GM21526 (cell line): ENCODE measurements around the gene TPM1.
"Not testable (repeated sequence)": the region's sequence is repeated elsewhere in the genome, so short reads cannot be mapped to it uniquely, and the experiment has no call there.

ENCODE experiments used
- ATAC-seq: cut with Tn5 transposase; IDR thresholded peaks from one replicate; pipeline ENCODE4 v1.9.1; 2021; ENCODE audit warnings: moderate library complexity; ENCODE audit not compliant: unreplicated experiment, low FRiP score

The TPM1 gene

DNA sequence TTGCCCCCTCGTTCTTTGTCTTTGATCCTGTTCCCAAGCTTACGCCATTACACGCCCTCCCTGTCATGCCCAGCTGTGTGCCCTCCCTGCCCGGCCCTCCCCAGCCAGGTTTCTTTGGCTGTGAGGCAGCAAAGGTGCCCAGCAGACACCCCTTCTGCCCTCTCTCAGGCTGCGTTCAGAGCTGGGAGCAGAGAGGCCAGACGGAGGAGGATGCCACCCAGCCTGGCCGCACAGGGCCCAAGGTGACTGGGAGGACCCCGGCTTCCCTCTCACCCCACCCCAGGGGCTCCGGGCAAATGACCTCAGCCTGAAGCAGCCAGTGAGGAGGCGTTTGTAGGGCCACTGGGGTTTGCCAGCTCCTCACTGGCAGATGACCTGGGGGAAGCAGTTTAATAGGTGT is 48.3 kb downstream of the TPM1 start:
- no peak for ATAC-seq

GRCh38 chr15:63091679-63092446 is 49.3 kb downstream of the TPM1 start:
- ATAC-seq = no peak

- ATAC-seq = no peak
These were observed 51.1 kb downstream of the TPM1 start for GRCh38 chr15:63093486-63094205.

GRCh38 chr15:63094495-63094931 is 52.0 kb downstream of the TPM1 start:
- no peak for ATAC-seq

DNA sequence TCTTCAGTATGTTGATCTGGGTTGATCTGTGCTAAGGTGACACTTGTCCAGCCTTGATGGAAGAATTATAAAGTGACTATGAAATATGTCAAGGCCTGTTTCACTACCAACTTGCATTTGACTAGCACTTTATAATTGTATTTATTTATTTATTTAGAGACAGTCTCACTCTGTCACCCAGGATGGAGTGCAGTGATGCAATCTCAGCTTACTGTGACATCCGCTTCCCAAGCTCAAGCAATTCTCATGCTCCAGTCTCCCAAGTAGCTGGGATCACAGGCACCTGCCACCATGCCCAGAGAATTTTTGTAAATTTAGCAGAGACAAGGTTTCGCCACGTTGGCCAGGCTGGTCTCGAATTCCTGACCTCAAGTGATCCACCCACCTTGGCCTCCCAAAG is 53.6 kb downstream of the TPM1 start:
- ATAC-seq = no peak

GRCh38 chr15:63098901-63099300 is 56.4 kb downstream of the TPM1 start:
- not testable (repeated sequence) for ATAC-seq

- ATAC-seq = not testable (repeated sequence)
These were observed 57.0 kb downstream of the TPM1 start for GRCh38 chr15:63099581-63099980.

- ATAC-seq = no peak
These were observed 60.9 kb downstream of the TPM1 start for GRCh38 chr15:63103416-63103815.

DNA sequence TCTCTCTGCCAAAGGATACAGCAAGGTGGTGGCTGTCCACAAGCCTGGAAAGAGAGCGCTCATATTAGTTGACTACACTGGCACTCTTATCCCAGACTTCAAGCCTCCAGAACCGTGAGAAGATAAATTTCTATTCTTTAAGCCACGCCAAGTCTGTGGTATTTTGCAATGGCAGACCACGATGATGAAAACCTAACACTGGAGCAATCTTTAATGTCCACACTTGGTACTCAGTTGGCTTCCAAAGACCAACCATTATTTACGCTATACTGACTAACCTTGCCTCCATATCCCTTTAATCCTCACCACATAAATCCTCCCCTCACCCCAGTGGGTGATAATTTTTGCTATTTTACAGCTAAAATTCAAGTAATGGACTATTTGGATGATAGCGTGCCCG is 62.2 kb downstream of the TPM1 start:
- ATAC-seq = no peak

DNA sequence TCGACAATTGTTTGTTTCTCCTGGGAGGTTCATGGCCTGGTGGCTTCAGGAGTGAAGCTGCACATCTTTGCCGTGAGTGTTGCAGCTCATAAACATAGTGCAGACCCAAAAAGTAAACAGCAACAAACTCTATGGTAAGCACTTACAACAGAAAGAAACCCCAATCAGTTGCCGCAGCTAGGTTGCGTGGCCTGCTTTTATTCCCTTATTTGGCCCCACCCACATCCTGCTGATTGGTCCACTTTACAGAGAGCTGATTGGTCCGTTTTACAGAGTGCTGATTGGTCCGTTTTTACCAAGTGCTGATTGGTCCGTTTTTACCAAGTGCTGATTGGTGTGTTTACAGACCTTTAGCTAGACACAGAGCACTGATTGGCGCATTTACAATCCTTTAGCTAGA is 62.8 kb downstream of the TPM1 start:
- ATAC-seq = not testable (repeated sequence)

- no peak for ATAC-seq
These were observed 65.5 kb downstream of the TPM1 start for GRCh38 chr15:63107895-63108546.

DNA sequence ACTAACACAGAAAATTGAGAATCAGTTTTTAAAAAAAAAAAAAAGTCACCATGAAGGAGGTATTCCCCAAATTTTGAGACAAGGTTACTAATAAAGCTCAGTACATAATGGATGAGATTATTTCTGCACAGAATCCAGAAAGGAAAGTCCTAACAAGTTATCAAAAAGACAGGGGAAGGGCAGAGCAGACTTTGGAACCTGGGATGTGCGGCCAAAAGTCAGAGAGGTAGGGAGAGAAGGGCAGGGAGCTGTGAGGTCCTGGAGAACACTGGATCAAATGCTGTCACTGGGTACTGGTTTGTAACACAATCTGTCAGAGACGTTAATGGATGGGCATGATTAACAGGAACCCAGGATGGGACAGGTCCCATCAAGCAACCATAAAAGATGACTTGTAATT is 67.0 kb downstream of the TPM1 start:
- no peak for ATAC-seq

GRCh38 chr15:63109920-63110319 is 67.4 kb downstream of the TPM1 start:
- no peak for ATAC-seq

DNA sequence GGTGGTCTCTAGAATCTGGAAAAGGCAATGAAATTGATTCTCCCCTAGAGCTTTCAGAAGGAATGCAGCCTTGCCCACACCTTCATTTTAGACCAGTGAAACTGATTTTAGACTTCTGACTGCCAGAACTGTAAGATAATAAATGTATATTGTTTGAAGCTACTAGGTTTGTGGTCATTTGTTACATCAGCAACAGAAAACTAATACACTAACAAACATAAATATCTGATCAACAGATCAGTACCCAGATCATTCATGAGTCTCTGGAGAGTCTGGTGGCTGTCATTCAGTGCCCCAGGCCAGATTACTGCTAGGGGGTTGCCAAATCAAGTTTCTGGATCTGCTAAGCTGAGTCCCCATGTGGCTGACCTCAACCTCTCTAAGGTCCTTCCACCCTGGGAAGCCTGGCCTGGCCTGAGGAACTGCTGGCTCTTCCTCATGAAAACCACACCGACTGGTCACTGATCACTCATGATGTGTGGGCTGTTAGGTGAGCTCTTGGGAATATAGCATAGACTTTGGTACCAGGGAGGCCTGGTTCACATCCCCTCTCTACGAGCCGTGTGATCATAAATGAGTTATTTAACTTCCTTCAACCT is 68.0 kb downstream of the TPM1 start:
- ATAC-seq = no peak

GRCh38 chr15:63111481-63111880 is 68.9 kb downstream of the TPM1 start:
- ATAC-seq = no peak

- no peak for ATAC-seq
These were observed 70.3 kb downstream of the TPM1 start for GRCh38 chr15:63112871-63113270.

DNA sequence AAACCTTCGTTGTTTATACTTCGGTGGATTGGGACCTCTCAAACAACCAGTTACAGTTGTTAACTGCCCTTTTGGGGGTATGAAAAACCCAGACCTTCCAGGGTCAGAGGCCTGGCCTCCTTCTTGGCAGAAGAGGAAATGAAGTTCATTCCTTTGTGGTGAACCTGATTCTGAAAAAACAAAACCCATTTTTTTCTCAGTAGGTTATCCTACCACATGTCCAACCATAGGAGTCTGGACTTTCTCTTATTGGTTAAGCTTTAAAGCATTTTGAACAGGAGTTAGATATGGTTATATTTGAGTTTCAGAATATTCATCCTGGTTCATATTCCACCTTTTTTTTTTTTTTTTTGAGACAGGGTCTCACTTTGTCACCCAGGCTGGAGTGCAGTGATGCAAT is 71.9 kb downstream of the TPM1 start:
- no peak for ATAC-seq
